ENCODE results near the gene OLFML1.

OLFML1 gene
- total RNA-seq = 0 to 0.04 reads per million in 2 donors

DNA sequence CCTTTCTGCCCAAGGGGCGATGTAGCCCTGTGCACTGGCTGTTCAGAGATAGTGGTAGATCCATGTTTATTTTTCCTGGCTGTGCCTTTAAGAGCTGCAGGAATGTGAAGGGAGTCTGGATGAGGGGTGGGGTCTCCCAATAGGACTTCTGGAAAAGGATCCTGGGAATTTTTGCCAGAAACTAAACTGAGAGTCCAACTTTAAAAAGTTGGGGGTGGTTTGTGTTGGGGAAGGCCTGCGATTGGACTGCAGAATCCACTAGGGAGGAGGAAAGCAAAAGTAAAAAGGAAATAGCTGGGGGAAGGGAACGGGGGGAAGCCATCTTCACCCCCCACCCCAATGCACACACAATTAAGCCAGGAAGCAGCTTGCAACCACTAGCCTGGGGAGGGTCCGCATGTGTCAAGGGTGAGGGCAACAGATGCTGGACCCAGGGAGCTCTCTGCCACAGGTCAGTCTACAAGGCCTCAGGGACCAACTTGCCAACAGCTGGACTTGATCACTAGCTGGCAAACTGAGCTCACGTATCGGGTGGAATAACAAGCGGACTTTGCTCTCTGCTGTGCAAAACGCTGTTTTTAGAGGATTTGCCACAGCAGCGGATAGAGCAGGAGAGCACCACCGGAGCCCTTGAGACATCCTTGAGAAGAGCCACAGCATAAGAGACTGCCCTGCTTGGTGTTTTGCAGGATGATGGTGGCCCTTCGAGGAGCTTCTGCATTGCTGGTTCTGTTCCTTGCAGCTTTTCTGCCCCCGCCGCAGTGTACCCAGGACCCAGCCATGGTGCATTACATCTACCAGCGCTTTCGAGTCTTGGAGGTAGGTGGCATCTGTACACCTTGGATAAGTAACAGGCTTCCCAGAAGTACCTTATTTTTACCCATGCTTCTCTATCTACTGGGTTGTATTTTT lies at the start of gene OLFML1:
Gene OLFML1 (plus strand): TSS at position 321 of the 912 bp plus-strand sequence. CDS start 370 bp downstream, at position 691.
- no peak for DNase-seq

DNA sequence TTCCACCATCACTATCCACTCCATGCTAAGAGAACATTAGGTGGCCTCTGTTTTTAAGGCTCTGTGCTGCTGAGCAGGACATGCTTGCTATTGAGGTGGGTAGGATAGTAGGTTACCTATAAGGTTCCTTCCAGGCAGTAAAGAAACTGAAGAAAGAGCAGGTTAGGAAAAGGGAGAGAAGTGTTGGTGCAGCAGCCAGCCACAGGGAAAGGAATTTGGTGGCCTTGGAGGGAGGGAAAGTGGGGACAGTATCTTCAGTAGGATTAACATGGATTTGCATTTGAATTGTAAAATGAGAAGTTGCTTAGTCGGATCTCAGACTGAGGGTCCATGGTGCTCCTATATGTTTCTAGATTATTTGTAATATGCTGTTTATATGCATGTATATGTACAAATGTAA lies 49.2 kb upstream of the OLFML1 start:
- DNase-seq = no peak

DNA sequence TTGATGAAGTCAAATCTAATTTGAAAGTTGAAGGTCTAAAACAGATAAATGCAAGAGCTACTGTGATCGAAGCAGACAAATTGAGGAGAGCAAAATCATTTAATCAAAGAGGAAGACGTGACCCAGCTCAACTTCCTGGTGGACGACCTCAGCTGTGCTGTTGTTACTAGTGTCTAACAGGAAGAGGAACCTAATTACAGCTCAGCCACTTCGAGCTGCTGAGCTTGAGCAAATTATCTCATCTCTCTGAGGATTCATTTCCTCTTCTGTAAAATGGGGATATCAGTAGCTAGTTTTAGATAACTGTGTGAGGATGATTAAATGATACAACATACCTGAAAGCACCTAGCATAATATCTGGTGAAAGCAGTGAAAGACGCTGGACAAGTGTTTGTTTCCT lies 48.6 kb upstream of the OLFML1 start:
- DNase-seq = no peak

DNA sequence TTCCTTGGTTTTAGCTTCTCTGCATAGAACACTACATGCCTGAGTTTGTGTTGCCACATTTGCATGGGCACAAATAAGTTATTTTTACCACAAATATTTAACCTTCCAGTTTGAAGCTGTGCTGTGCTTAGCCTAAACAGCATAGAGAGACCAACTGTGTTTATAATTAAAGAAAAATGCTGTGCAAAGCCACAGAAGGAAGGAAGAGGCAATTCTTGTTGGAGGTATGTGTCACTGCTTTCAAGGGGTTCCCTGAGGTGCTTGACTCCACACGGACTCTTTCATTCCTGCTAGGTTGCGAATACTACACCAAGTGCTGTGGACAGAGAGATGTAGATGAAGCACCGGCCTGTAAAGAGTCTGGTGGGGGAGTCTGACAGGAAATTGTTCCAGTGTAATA lies 47.6 kb upstream of the OLFML1 start:
- DNase-seq = no peak

DNA sequence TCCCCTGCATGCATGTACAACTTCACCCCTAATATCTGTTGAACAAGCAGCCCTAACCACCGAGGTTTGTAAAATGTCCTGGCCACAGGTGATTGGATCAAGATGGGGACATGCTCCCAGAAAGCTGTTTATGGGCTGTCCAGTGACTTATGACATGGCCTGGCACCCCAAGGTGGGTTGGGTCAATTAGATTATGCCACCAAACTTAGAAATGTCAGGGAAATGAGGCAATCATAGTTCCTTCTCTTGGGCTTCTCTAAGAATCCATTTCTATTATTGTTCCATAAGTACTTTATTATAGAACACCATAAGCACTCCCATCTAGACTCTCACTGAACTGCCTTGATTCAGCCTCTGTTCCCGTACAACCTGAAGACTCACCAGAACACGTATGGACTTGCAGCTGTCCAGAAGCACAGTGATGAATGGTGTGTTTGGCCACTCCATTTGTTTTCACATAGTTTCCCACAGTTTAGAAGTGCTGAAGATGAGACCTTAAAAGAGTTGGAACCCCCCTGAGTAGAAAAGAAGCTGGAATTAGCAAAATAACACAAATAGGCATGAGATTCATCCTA lies 45.5 kb upstream of the OLFML1 start:
- no peak for DNase-seq

DNA sequence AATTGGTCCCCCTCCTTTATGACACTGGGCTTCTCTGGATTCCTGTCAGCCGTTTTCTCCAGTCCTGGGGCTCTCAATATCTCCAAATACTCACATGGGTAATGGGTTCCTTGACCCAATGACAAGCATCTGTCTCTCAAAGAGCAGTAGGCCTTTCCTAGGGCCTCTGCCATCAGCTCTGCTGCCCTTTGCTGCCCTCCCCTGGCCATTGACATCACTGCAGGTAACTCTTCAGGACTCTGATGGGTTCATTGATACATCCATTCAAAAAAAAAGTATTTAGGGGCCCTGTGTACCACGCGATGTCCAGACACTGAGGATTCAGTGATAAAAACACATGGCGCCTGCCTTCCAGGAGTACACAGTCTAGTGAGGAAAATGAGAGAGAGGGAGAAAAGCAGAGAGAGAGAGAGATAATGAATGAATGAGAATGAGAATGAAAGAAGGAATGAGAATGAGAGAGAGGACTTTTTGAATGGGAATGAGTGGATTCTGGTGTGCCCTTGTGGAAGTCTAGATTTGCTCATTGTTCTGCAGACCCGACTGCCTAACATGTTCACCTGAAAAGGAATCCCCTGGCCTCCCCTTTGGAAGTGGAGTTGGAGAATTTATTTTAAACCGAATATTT lies 42.6 kb upstream of the OLFML1 start:
- DNase-seq = no peak

DNA sequence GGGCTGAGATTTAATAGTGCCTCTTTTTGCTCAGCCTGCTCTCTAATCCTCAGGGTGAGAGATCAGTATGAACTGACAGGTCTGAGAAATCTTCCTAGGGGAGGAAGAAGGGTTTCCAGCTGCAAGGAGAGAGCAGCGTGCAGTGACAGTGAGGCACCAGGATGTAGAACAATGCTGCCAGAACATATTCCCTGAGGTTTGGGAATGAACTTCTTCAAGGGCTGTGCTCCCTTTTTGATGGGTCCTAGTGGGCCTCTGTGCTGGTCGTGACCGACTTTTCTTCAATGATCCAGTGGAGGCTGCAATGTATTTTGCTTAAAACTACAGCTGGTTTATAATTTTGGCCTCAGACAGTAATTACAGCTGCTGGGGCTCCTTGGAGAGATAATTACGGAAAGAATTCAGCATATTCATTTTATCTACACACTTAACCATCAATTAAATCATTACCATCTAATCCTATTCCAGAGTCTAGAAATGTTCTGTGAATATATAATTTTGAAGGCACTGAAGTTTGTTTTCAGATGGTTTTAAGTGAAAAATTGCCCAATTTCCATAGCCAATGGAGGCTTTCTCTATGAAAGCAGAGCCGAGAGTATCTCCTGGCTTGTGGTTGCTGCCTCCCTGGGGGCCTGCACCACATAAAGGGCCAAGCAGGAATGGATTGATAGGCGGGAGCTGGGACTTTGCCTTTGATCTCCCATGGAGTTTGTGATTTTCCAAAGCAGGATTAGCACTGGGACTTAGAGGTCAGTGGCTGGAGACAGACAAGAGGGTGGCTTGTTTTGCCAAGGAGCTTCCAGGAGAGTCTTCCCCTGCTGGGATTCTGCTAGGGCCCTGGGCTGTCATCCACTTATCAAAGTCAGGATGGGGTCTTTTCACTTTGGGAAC lies 41.0 kb upstream of the OLFML1 start:
- DNase-seq = no peak

DNA sequence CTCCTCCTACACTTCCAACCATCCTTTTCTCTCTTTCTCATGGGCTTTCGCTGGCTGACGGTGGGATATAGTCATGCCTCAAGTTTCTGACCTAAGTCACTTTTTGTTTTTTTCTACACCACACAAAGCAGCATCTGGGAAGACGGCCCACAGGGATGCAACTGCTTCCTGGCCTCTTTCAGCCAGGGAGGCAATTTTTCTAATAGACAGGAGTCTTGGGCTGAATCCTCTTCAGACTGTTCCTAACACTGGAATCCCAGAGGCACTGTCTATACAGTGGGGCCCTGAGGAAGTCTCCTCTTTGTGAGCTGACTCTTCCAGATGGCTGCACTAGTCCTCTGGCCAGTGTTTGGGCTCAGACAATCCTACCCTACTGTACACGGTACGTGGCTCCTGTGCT lies 39.7 kb upstream of the OLFML1 start:
- DNase-seq = no peak

DNA sequence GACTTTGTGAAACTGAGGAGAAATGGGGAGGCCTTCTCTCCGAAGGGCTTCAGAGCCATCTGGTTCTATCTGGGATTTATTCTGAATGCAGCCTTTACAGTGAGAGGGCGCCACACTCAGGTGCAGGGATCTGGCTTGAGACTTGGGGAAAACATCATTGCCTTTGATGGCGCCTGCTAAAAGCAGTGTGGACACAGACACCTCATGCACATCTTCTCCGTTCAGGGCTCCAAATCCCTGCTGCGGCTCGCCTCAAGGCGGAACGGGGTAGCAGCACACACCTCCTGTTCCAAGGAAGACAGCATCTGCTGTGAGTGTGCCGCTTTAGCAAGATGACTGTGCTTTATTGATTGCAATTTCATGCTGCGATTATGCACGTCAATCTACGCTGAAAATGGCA lies 37.1 kb upstream of the OLFML1 start:
- no peak for DNase-seq

DNA sequence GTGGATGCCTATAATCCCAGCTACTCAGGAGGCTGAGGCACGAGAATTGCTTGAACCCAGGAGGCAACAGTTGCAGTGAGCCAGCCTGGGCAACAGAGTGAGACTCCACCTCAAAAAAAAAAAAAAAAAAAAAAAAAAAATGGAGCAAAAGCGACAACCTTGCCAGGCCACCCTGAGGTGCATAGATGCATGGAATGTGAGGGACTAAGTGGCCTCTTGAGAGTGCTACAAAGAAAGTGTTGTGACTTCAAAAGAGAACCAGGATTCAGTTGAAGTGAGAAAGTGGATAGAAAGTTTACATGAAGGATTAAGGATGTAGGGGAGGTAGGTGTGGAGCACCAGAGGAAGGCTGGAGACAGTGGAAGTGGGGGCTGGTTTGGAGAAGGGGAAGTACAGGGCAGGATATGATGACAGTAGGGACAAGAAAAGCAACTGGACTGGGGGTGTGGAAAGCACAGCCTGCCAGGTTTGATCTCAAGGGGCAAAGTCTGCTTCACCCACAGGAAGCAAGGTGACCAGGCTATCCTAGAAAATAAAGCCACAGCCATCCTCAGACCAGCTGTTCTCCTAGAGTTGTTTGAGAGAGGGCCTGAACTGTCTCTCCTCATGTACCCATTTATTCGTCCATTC lies 36.0 kb upstream of the OLFML1 start:
- no peak for DNase-seq

DNA sequence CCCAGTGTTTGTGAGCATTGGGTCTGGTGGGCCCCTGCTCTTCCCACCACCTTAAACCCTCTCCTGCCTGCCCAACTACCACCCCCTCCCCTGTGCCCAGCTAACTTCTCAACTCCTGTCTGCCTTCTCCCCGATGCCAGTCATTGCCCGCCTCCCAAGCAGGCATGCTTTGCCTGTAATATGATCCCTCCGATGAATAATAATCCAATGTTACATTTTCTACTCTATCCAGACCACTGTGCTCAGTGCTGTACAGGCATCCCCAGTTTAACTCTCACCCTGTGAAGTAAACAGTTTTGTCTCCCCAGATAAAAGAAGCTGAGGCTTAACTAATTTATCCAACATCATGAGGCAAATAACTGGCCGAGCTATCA lies 35.5 kb upstream of the OLFML1 start:
- no peak for DNase-seq

DNA sequence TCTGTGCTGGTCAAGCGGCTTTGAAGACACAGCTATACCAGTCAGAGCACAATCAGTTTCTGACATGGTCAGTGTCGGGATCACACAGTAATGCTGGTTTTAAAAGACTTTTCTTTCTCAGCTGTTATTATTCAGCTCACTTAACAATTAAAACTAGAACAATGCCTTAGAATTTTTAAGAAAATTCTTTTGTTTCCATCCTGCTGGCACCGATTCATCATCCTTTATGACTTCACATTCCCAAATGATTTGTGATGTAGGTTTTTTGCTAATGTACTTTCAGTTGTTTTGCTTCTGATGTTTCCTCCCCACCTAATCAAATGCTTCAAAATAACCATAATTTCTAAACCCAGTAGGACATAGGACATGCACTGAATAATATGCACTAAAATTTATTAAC lies 34.5 kb upstream of the OLFML1 start:
- DNase-seq = no peak

DNA sequence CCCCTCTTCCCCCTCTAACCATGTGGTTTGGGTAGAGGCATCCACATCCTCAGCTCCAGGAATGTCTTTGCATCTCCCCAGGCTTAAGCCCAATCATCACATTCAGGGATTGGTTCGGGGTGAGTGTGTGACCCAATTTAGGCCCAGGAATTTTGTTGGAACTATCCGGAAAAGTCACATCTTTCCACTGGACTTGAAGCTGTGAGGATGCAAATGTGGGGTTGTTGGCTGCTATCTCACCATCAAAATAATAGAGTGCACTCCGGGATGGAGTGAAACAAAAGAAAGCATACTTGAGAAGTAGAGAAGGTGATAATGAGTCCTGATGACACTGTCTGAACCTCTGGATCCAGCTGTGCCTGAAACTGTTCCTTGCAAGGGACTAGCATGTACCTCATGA lies 33.8 kb upstream of the OLFML1 start:
- DNase-seq = no peak

DNA sequence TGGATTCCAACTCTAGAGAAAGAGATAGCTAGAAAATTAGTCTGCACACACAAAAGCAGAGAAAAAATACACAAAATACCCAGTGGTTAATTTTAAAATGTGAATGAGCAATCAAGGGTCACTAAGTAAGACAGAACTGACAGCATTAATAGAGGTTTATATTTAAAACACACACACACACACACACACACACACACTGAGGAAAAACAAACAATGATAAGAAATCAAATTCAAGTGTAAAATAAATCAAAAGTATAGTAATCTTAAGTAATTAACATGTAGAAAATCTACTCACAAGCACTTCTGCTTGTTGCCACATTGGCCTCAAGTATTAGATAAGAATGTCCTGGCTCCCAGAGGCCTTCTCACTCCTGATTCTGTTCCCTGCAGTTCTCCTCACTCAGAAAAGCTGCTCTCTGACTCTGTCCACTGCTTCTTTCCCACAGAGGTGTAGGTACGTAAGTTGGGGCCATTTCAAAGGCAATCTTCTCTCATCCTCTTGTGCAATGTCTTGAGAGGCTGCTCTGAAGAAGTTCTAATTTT lies 33.3 kb upstream of the OLFML1 start:
- no peak for DNase-seq

DNA sequence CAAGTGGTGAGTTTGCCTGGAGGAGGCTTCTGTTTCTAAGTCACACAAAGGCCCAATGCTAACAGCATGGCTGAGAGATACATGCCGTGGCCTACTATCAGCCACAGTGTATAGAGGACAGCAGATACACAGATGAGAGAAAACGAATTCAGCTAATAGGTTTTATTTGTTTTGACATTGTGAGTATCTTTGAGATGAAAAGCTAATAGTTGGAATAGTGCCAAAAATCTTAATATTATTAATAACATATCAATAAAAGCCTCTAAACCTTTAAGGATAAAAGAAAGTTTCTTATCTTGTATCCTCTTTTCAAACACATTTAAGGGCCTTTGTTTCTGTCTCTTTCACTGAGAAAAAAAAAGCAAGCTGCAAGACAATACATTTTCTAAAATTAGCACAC lies 30.5 kb upstream of the OLFML1 start:
- no peak for DNase-seq

DNA sequence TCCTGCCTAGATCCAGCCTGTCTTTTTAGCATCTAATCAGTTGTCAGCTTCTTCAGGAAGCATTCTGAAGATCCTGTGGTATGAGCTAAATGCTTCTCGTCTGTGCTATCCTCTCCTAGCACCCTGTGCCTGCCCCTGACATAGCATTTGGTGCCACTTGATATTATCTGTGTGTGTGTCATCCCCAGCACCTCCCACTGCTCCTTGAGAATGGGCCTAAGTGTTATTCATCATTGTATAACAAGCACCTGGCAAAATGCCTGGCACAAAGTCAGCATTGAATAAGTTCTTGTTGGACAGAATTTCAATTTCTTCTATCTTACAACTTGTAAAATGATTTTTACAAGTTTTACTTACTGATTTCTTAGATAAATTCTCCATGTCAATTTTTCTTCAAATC lies 28.1 kb upstream of the OLFML1 start:
- no peak for DNase-seq

DNA sequence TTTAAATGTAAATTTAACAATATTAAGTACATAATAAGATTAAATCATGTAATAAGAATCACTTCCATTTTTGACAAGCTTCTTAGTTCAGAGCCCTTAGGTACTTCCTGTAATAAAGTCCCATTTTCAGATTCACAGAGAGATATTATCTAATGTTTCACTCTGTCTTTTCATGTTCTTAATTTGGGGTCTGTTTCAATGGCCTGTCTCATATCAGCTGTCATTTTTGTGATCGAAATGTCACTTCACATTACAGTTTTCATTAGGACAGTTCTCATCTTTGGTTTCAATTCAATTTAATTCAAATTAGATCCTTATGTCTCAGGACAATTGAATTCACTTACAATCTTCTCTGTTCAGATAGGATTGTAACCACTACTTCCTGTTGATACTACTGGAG lies 22.6 kb upstream of the OLFML1 start:
- DNase-seq = no peak

DNA sequence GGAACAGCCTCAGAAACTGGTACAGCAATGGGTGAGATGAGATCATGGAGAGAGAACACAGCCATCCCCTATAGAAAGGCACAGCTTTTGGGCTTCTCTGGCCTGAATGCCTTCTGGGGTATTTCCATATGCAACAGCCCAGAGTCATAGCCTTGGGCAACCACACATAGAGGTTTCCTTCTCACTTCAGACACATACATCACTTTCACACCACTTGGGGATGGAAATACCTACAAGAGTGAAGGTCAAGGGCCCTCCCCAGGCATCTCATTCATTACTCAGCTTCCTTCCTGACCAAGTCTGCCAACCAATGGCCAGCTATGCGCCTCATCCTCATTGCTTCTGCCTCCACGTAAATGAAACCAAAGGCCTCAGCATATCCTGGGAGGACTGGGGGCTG lies 17.7 kb upstream of the OLFML1 start:
- DNase-seq = no peak

DNA sequence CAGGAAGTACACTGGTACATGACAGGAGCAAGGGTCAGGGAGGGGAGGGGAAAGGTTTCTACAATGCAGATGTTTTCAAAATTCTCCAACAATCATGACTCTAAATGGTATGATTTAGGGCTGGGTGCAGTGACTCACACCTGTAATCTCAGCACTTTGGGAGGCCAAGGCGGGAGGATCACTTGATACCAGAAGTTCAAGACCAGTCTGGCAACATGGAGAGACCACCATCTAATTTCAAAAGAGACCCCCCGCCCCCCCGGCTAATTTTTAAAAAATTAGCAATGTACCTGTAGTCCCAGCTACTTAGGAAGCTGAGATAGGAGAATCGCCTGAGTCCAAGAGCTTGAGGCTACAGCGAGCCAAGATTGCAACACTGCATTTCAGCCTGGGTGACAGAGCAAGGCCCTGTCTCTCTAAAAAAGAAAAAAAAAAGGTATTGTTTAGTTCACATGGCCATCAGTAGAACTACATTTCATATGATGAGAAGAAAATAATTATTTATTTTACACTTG lies 15.9 kb upstream of the OLFML1 start:
- no peak for DNase-seq

DNA sequence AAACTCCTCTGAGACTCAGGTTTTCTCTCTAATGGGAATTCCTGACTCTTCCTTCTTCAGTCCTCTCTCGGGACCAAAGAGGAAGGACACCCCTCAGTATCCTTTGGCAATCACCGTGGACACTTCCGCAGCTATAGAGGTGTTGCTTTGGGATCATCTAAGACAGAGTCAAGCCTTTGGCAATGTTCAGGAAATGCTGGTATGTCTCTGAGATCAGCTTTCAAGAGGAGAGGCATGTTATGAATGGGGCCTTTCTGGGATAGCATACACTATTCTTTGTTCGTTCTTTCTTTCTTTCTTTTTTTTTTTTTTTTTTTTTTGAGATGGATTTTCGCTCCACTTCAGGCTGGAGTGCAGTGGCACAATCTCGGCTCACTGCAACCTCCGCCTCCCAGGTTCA lies 14.2 kb upstream of the OLFML1 start:
- DNase-seq = no peak

DNA sequence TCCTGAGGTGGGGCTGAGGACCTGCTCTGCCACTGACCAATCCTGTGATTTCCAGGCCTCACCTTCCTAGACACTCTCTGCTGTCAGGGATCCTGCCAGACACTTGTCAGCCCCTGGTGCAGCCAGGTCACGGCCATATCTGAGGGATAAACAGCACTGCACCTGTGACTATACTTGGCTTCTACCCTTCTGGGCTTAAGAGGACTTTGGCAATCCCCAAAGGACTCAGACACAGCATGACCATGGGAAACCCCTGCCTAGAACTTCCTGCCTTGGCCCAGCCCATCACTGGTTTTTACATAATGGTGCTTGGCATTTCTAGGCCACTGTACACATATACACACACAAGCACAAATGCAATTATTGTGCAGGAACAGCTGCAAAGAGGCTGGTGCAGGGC lies 11.6 kb upstream of the OLFML1 start:
- DNase-seq = no peak

DNA sequence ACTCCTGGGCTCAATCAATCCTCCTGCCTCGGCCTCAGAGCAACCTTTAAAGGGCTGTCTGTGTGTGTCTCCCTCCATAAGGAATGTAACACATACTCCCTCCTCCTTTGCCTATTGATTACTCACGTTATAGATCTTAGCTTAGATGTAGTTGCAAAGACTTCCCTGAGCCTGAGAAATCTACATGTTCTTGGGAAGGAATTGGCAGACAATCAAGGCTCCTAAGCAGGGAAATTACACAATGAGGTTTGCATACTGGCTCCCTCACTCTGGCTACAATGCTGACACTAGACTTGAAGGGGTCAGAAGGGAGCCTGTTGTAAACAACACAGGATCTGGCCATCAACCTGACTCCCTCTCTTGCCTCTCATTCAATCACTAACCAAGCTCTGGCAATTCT lies 5.2 kb upstream of the OLFML1 start:
- DNase-seq = no peak

Measured in activated gamma-delta T cell (primary cell).